Loucy (cell line): Measurements from ENCODE around the gene ABCG1.

Source experiments
- EZH2phosphoT487 ChIP-seq: fragments of 200-600 bp; IDR thresholded peaks from 2 replicates; pipeline ENCODE4 v1.6.1; 2018; ENCODE audit warnings: antibody characterized with exemption, mild to moderate bottlenecking, moderate library complexity, borderline replicate concordance
- TF ChIP-seq, protein P1 (sequence below): fragments of 200-600 bp; sonication (generic); conservative IDR thresholded peaks from 2 replicates; pipeline ENCODE4 v1.5.1; 2014; ENCODE audit warnings: mild to moderate bottlenecking, antibody characterized with exemption, low read length

GRCh38 chr21:42313501-42313969, 94.6 kb downstream of the ABCG1 start:
- TF ChIP-seq, protein P1, sequence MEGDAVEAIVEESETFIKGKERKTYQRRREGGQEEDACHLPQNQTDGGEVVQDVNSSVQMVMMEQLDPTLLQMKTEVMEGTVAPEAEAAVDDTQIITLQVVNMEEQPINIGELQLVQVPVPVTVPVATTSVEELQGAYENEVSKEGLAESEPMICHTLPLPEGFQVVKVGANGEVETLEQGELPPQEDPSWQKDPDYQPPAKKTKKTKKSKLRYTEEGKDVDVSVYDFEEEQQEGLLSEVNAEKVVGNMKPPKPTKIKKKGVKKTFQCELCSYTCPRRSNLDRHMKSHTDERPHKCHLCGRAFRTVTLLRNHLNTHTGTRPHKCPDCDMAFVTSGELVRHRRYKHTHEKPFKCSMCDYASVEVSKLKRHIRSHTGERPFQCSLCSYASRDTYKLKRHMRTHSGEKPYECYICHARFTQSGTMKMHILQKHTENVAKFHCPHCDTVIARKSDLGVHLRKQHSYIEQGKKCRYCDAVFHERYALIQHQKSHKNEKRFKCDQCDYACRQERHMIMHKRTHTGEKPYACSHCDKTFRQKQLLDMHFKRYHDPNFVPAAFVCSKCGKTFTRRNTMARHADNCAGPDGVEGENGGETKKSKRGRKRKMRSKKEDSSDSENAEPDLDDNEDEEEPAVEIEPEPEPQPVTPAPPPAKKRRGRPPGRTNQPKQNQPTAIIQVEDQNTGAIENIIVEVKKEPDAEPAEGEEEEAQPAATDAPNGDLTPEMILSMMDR = no peak
- TF ChIP-seq EZH2phosphoT487 = no peak
